ENCODE measurements around the gene CD40. TPM values are rescaled to one million over a fixed set of nuclear protein-coding genes. Genes with fewer than 3 reads are reported as not detected.

CD40 gene
- total and polyA plus RNA-seq, 10 of the 15 experiments (the other 5 are each of a cell fraction or from before 2014, with no cell fraction given) = 40.8 to 193 (median 89.5) TPM

DNA sequence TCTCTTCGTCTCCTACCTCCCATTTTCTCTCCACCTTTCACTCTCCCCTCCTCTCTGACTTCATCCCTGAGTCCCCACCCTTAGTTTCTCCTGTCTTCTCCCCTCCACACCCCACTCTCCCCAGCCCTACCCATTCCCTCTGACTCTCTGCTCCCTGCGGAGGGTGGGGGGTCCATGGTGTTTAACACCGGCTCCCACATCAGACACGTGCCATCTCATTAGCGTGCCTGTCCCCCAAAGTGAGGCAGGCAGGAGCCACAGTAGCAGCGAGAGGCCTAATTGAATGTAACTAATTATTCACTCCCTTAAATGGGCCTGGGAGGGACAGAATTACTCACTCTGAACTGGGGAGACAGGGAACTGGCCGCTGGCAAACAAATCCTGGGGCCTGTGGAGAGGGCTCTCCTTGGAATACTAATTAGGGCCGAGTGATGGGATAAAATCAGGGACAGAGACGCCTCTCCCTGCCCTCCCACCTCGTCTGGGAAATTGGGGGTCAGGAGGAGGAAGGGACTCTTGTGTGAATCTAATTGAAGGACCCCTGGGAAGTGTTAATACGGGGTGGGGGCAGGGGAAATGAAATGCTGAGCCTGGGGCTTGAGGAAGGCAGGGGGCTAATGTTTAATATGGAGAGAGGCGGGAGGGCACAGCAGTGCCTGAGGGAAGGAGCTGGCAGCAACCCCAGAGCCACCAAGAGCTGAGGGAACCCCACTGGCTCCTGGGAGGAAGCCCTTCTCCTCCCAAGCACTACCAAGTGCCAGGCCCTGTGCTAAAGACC, 17.9 kb downstream of the CD40 start:
- Histone ChIP-seq H3K9me3 (replicated peaks; ENCODE audit: control insufficient read depth, insufficient read depth, low read length) (no peaks in the 10 kb centered on the region), H3K79me2 (ENCODE audit: control insufficient read depth, insufficient read depth, low read length) (no peaks in the 10 kb centered on the region), H3K4me3 (no peak overlapping the region), H3K4me2 (ENCODE audit: control insufficient read depth, insufficient read depth) (no peak overlapping the region), H3K9ac (ENCODE audit: control insufficient read depth, insufficient read depth, low read length) (no peak overlapping the region), H3K27me3 (replicated peaks in 1 of 2; ENCODE audit: control insufficient read depth in 2 of 2, insufficient read depth in 2 of 2, low read length in 1 of 2) (peaks cover 2 to 5% of the 10 kb centered on the region in 2 experiments; a peak in 3 of 4 replicates), H4K20me1 (ENCODE audit: control insufficient read depth, insufficient read depth) (peaks cover 3% of the 10 kb centered on the region; the same call in 1 of the 2 replicates), H3K36me3 (ENCODE audit: control insufficient read depth in 2 of 2, insufficient read depth in 2 of 2, low read length in 1 of 2) (no peaks in the 10 kb centered on the region), H2AFZ (ENCODE audit: control insufficient read depth, low read depth, low read length) (no peak overlapping the region), H3K27ac (ENCODE audit: control insufficient read depth, insufficient read depth) (no peak overlapping the region), H3K4me1 (ENCODE audit: control insufficient read depth, insufficient read depth, low read length) (peaks cover under 1% of the 10 kb centered on the region; the same call in 1 of the 2 replicates)
- SMC1A ChIA-PET (ENCODE audit: uncharacterized antibody, unreplicated experiment) = no interaction called here
- CTCF ChIA-PET = interaction anchor here (0.7 to 1.1 kb wide), 2 partner anchors 13 to 36 kb away, joined by 3 to 5 read pairs; no protein-coding TSS in a partner anchor
- no peak for DNase-seq (ENCODE audit: low read depth, low spot score)
- 34% methylated on average over 11 of the region's 12 CpGs for WGBS (ENCODE audit: insufficient coverage, insufficient replicate concordance, low lambda C conversion rate, missing lambda C conversion rate)
- in situ Hi-C loops (cut with MboI) = no loop called here
- intact Hi-C loops (cut with micrococcal nuclease; ENCODE audit: unreplicated experiment) = no loop called here
- no peak for ATAC-seq
- POLR2A ChIA-PET = no interaction called here
- BruUV-seq (replicated peaks) = no TSS peak
- RAD21 ChIA-PET (ENCODE audit: unreplicated experiment) = no interaction called here
- peak; percentile 35; the same call in 1 of the 2 replicates for TF ChIP-seq POLR2A (IDR thresholded peaks at IDR 0.05; ENCODE audit: low read depth, low read length)
- TF ChIP-seq GABPA (IDR thresholded peaks at IDR 0.05; ENCODE audit: low read depth) = no peak
- FAIRE-seq = no peak

DNA sequence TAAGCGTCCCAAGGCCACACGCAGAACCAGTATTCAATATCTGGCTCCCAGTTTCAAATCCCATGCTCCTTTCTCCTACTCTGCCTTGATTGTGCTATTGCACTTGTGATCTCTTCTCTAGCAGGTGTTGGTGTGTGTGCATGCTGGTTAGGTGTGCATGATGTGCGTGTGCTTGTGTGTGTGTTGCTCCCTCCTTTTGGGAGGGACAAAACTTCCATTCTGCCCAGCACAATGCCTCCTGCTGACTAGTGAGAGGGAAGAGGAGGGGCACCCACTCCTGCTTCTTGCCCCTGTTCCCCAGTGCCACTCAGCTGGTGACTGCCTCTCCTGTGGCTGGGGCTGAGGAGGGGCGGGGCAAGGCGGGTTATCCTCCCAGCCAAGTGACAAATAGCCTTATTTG, 19.7 kb downstream of the CD40 start:
- ChIA-PET POLR2A (interaction anchor here (0.6 kb wide), 1 partner anchor 59 kb away, joined by 3 read pairs; no protein-coding TSS in a partner anchor), RAD21 (ENCODE audit: unreplicated experiment) (no interaction called here), SMC1A (ENCODE audit: uncharacterized antibody, unreplicated experiment) (interaction anchor here (1.0 kb wide), 1 partner anchor 168 kb away, joined by 3 read pairs; no protein-coding TSS in a partner anchor), CTCF (no interaction called here)
- Histone ChIP-seq H3K9ac (ENCODE audit: control insufficient read depth, insufficient read depth, low read length) (no peak overlapping the region), H3K4me3 (no peak overlapping the region), H3K36me3 (ENCODE audit: control insufficient read depth in 2 of 2, insufficient read depth in 2 of 2, low read length in 1 of 2) (no peaks in the 10 kb centered on the region), H3K79me2 (ENCODE audit: control insufficient read depth, insufficient read depth, low read length) (no peaks in the 10 kb centered on the region), H3K4me1 (ENCODE audit: control insufficient read depth, insufficient read depth, low read length) (no peaks in the 10 kb centered on the region), H4K20me1 (ENCODE audit: control insufficient read depth, insufficient read depth) (no peaks in the 10 kb centered on the region), H3K27me3 (replicated peaks in 1 of 2; ENCODE audit: control insufficient read depth in 2 of 2, insufficient read depth in 2 of 2, low read length in 1 of 2) (peaks cover 2 to 5% of the 10 kb centered on the region in 2 experiments; a peak in 3 of 4 replicates), H3K27ac (ENCODE audit: control insufficient read depth, insufficient read depth) (no peak overlapping the region), H3K4me2 (ENCODE audit: control insufficient read depth, insufficient read depth) (no peak overlapping the region), H3K9me3 (replicated peaks; ENCODE audit: control insufficient read depth, insufficient read depth, low read length) (no peaks in the 10 kb centered on the region), H2AFZ (ENCODE audit: control insufficient read depth, low read depth, low read length) (no peak overlapping the region)
- no peak; the same call in 2 of the 3 replicates for ATAC-seq
- BruUV-seq (replicated peaks) = no TSS peak
- intact Hi-C loops (cut with micrococcal nuclease; ENCODE audit: unreplicated experiment) (no loop called here), in situ Hi-C loops (cut with MboI) (no loop called here)
- TF ChIP-seq, protein P1, sequence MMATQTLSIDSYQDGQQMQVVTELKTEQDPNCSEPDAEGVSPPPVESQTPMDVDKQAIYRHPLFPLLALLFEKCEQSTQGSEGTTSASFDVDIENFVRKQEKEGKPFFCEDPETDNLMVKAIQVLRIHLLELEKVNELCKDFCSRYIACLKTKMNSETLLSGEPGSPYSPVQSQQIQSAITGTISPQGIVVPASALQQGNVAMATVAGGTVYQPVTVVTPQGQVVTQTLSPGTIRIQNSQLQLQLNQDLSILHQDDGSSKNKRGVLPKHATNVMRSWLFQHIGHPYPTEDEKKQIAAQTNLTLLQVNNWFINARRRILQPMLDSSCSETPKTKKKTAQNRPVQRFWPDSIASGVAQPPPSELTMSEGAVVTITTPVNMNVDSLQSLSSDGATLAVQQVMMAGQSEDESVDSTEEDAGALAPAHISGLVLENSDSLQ (IDR thresholded peaks at IDR 0.05) = 0 out of 2 replicates have a peak, but pooled peaks have one; percentile 20
- TF ChIP-seq, protein P2, sequence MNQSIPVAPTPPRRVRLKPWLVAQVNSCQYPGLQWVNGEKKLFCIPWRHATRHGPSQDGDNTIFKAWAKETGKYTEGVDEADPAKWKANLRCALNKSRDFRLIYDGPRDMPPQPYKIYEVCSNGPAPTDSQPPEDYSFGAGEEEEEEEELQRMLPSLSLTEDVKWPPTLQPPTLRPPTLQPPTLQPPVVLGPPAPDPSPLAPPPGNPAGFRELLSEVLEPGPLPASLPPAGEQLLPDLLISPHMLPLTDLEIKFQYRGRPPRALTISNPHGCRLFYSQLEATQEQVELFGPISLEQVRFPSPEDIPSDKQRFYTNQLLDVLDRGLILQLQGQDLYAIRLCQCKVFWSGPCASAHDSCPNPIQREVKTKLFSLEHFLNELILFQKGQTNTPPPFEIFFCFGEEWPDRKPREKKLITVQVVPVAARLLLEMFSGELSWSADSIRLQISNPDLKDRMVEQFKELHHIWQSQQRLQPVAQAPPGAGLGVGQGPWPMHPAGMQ (IDR thresholded peaks at IDR 0.05; ENCODE audit: borderline replicate concordance) = no peak
- FAIRE-seq = no peak
- DNase-seq (ENCODE audit: low read depth, low spot score) = no peak
- WGBS (ENCODE audit: insufficient coverage, insufficient replicate concordance, low lambda C conversion rate, missing lambda C conversion rate) = 44% methylated on average over 5 of the region's 5 CpGs

All from GM12878 (cell line).